Left renal cortex interstitium (tissue), 4 donors: ENCODE data around the gene GRIK3. TPM values are rescaled to one million over a fixed set of nuclear protein-coding genes. Genes with fewer than 3 reads are reported as not detected.
A peak's percentile ranks its signal among the peaks of the same experiment; 100 is the strongest.
"Not testable (repeated sequence)": the region's sequence is repeated elsewhere in the genome, so short reads cannot be mapped to it uniquely, and the experiment has no call there.

Source experiments
- DNase-seq, 4 donors: peaks; one replicate each; pipeline ENCODE4 v3.0.0-alpha.2; 2013; ENCODE audit warnings: low read depth in 4 of 4, low spot score in 2 of 4, missing footprints in 1 of 4
- polyA plus RNA-seq, 4 donors: library from polyadenylated mRNA; unstranded; fragments of 120-200 nt; gene quantifications; one replicate each; pipeline ENCODE4 v1.2.1, GENCODE V29; 2013; ENCODE audit not compliant: insufficient read length in 4 of 4

Gene GRIK3
- polyA plus RNA-seq, 4 donors = 3.1 to 4.2 (median 3.3) TPM

DNA sequence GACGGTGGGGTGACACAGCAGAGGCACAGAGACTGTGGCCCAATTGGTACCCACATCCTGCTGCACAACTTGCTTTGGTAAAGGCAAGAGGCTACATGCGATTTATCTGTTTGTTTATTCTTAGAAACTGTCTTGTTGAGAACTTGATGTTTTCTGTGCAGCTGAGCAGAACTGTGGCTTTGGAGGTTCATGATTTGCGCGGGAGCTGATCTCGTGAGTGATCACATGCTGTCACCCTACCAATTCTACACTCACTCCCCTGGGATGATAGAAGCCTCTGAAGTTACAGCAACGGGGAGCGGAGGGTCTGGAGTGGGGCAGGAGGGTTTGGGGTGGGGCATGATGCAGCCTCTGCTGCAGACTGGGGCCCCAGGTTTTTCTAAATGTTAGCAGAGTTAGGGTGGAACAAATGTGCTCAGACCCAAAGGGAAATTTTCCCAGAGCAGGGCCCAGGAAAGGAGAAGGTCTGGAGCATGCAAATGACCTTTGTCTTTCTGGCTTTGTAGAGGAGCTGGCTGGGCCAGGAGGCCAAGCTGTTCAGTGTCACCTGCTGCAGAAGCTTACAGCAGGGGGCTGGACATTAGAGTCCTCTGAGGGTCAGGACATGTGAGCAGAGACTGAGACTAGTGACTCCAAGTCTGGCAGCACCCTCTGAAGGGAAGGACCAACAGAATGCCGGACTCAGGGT is 83.6 kb downstream of the GRIK3 start:
- DNase-seq = no peak

DNA sequence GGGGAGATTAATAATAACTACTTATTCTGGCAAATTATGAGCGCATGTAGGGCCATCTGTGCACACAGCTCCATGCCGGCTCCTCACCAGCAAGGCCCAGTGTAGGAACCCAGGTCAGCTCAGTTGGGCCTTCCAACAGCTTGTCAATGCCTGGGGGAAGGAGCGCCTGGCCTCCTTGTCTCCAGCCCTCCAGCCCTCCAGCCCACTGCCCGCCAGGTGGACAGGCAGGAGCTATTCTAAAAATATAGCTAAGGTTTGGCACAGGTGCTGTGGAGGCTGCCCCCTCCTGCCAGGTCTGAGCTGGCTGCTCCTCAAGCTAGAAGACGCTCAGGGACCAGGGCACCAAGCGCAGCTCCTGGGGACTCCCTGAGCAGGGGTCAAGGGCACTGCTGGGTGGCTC is 85.7 kb downstream of the GRIK3 start:
- no peak for DNase-seq

GRCh38 chr1:36948147-36948546 is 86.2 kb downstream of the GRIK3 start:
- no peak for DNase-seq

DNA sequence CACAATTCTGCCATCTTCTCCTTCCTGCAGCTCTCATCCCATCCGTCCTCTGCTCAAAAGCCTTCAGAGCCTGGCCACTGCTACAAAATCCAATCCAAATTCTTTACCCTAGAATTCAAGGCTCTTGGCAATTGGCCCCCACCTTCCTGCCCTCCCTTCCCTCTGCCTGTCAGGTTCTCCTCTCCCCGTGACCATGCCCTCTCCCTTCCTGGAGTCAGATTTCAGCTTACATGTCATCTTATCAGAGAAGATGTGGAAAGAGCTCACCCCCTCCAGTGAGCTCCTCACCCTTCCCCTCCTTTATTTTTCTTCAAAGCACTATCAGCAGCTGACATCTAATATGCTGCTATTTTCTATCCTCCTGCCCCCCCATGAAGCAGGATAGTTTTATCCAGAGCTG is 86.9 kb downstream of the GRIK3 start:
- DNase-seq = peak in 2 of 4 donors; percentile 6 to 17

DNA sequence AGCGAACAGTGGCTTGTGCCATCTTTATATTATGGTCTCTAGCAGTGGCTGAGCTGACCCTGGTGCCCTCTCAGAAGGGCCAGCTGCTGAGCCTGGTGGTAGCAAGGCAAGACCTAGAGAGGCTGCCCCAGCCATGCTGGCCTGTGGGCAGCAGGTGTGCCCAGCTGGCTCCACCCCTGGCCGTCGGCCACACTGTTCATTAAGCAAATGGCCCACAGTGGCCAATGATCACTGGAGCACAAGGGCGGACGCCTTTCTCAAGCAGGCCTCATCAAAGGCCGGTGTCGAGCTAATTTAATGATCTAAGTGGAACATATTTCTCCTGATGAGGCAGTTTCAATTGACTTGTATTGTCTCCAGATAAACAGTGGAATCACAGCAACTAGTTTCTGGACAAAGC is 89.4 kb downstream of the GRIK3 start:
- no peak for DNase-seq

GRCh38 chr1:36942148-36942547 is 92.2 kb downstream of the GRIK3 start:
- DNase-seq = no peak

GRCh38 chr1:36941316-36941978 is 92.9 kb downstream of the GRIK3 start:
- no peak for DNase-seq

- DNase-seq = no peak
These were observed 95.5 kb downstream of the GRIK3 start for GRCh38 chr1:36938819-36939218.

- DNase-seq = no peak
These were observed 96.9 kb downstream of the GRIK3 start for GRCh38 chr1:36937371-36937770.

DNA sequence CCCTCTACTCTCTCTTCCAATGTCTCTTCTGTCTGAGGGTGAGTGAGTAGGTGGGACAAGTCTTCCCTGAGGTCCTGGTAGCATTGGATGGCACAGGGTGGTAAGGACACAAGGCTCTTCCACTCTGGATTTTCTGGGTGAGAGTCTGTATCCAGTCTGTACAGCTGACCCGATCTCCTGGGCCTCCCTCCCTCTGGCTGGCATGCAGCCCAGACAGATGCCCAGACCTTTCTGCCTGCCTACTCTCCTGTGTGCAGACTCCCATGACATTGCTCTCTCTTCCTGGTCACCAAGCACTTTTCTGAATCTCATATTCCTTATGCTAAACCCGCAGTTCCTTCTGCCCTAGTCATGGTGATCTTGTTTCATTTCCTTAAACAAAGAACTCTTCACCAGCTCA is 100.3 kb downstream of the GRIK3 start:
- DNase-seq = no peak

- no peak for DNase-seq
These were observed 106.5 kb downstream of the GRIK3 start for GRCh38 chr1:36927826-36928225.

GRCh38 chr1:36925251-36925650 is 109.1 kb downstream of the GRIK3 start:
- no peak for DNase-seq

GRCh38 chr1:36924282-36924811 is 110.0 kb downstream of the GRIK3 start:
- peak; percentile 63 to 86 (median 70) for DNase-seq

DNA sequence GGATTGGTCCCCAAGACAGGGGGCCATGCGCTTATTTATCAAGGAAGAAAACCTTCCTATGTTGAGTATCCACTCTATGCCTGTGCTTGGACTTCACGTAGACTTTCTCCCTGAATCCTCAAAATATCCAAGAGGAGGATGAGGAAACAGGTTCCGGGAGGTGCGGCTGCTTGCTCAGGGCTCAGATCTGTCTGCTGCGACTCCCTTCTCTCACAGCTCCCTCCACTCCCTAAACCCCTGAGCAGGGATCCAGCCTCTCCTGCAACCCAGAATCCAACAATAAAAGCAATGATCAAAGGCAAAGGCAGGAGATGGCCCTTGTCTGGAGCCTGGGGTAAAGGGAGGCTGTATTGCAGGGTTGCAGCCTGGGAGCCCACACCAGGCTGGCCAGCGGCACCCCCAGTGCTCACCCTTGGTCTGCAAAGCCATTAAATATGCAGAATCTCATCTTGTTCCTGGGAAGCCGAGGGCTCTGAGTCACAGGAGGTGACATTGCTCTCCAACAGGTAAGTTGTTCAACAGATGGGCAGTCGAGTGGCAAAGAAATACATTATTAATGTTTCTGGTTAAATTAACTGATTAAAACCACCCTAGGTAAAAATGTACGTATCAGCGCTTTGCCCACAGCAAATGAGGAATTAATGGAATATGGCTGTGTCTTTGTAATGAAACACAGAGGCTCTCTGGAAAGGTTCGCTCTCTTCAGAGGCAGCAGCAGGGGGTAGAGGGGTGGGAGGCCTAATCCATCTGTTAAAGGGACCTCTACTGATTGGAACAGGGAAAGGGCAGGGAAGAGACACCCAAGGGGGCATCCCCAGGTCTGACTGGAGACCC is 111.5 kb downstream of the GRIK3 start:
- DNase-seq = no peak

- DNase-seq = no peak
These were observed 112.2 kb downstream of the GRIK3 start for GRCh38 chr1:36922071-36922470.

DNA sequence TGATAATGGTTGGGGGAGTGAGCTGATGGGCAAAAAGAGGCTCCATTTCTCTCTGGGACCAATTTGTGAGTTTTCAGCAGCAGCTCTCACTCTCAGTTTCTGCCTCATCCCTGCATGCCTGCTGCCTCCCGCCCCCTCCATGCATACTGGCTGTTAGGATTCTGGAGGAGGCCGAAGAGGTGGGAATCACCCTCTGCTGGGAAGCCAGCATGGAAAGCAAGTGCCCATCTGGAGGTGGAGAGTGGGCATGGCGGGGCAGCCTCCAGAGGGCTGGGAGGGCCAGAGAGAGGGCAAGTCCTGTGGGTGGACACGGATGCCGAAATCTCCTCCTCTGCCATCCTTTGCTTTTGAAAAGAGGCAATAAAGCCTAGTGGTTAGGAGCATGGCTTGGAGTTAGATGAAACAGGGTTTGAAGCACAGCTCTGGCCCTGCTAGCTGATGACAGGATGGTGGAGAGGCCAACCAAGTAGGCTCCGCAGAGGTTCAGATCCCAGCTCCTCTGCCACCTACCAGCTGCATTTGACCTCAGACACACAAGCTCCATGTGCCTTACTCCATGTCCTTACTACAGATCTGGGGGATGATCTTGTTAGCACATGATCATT is 113.4 kb downstream of the GRIK3 start:
- no peak for DNase-seq

DNA sequence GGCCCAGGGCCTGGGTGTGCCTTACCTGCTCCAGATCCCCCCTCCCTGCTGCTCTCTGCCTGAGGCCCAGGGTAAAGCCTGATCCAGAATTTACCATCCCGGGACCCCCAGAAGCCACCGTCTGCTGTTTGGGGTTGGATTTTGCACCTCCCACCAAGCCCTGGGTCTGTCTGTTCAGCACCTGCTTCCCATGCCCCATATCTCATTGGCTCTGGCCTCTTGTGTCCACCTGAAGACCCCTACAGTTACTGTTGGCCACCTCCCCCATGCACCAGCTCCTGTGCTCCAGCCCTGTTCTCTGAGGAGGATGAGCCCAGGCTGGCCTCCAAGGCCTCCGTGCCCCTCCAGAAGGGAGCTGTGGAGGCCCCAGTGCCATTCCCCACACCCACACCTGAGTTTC is 113.9 kb downstream of the GRIK3 start:
- no peak for DNase-seq

DNA sequence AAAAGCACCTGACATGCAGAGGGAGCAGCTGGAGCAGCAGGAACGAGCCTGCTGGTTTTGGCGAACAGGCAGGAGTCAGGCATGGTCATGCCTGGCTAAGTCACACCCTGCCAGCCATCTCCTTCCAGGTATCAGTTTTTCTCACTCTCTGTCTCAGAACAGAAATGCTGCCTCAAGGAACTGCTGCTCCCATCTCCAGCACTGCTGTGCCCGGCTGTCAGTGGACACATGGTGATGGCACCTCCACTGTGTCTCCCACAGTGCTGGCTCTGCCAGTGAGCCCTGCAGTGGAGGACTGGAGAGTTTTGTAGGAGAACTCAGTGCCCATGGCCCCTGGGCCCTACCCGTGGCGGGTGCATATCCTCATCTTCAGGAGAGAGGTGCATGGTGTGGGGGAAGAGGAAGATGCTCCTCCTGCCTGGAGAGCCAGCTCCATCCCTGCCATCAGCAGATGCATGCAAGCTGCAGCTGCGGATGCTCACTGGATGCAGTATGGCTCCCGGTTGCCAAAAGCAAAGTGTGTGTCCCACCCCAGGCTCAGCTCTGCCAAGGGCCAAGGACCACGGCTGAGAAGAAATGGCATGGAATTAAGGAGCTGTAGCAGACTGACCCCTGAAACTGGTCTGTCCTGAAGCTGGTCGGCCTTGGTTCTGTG is 114.7 kb downstream of the GRIK3 start:
- DNase-seq = no peak

DNA sequence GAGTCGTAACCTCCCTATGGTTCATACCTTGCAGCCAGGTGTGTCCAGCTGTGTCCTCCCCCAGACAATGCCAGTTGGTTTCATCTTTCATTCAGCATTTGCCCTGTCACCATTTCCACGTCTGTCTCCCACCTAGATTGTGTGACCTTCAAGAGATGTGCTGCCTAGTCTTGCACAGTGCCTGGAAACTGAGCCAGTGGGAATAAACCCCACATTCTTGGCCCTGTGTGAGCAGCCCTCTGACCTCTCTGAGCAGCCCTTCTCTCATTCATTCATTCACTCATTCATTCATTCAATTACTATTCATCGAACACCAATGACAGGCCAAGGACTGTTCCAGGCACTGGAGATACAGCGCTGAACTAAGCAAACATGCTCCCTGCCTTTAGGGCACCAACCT is 115.7 kb downstream of the GRIK3 start:
- no peak for DNase-seq

- DNase-seq = not testable (repeated sequence)
These were observed 117.8 kb downstream of the GRIK3 start for GRCh38 chr1:36916542-36916941.
